GM19463 (cell line): ENCODE data around the gene SPRED3.
"Not testable (repeated sequence)": the region's sequence is repeated elsewhere in the genome, so short reads cannot be mapped to it uniquely, and the experiment has no call there.

Source experiments
- ATAC-seq: cut with Tn5 transposase; IDR thresholded peaks from one replicate; pipeline ENCODE4 v1.9.1; 2021; ENCODE audit warnings: mild to moderate bottlenecking, moderate library complexity; ENCODE audit not compliant: unreplicated experiment

The SPRED3 gene, protein sequence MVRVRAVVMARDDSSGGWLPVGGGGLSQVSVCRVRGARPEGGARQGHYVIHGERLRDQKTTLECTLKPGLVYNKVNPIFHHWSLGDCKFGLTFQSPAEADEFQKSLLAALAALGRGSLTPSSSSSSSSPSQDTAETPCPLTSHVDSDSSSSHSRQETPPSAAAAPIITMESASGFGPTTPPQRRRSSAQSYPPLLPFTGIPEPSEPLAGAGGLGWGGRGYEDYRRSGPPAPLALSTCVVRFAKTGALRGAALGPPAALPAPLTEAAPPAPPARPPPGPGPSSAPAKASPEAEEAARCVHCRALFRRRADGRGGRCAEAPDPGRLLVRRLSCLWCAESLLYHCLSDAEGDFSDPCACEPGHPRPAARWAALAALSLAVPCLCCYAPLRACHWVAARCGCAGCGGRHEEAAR

DNA sequence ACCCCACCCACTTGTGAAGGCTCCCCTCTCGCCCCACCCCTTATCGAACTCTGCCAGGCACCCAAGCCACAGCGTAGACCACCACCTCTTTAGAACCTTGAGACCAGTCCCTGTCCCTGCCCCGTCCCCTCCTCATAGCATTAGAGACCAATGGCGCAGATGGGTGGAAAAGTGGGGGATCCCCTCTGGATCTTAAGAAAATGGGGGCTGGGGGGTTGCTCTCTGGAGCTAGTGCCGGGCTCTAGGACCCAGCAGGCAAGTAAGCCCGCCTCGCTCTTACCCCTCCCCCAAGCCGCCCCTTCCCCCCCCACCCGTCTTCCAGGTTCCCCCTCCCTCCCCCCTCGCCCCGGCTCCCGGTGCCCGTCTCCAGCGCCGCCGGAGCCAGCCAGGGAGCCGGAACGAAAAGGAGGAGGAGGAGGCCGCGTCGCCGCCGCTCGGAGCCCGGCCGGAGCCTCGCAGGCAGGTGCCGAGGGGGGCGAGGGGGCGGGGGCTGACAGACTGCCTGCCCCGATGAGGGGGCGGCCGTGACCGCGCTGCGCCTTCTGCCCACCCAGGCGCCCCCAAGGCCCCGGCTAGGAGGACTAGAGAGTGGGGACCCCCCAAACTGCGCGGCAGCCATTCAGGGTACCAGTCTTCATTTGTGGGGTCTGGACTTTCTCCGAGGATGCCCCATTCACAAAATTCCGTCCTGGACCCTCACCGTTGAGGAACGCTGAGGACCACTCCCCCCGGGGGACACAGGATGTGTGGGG, at the start of gene SPRED3:
SPRED3 (plus strand) TSS at position 349 of the 752 bp plus-strand sequence. CDS start 1,606 bp downstream, outside the sequence.
- no peak for ATAC-seq

DNA sequence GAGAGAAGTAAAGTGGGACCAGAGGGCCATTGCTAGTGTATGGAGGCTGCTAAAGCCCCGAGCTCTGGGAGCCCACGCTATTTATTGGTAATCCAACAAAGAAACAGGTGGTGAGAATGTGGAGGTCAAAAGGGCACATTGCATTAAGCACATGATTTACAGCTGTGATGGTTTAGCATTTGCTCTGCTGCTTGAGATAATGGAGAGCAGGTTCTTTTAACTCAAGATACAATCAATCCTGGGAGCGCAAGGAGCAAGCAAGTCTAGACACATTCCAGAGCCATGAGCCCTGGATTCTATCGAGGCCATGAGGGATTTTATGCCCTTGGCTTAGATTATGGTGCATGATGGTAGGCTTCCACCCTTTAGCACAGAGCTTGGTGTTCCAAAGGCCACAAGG, 49.5 kb upstream of the SPRED3 start:
- not testable (repeated sequence) for ATAC-seq

DNA sequence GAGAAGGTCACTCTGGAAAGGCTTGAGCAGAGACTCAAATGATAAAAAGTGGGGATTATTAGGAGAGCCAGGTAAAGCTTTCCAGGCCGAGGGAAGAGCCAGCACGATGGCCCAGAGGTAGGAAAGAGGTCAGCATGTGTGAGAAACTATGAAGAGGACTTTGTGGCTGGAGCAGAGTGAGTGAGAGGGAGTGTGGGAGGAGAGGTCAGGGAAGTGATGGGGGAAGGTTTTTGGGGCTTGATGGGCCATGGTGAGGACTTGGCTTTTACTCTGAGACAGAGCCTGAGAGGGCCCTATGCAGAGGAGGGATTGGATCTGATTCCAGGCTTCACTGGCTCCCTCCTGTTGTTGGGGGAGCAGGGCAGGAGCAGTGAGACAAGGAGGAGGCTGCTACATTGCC, 47.6 kb upstream of the SPRED3 start:
- no peak for ATAC-seq

DNA sequence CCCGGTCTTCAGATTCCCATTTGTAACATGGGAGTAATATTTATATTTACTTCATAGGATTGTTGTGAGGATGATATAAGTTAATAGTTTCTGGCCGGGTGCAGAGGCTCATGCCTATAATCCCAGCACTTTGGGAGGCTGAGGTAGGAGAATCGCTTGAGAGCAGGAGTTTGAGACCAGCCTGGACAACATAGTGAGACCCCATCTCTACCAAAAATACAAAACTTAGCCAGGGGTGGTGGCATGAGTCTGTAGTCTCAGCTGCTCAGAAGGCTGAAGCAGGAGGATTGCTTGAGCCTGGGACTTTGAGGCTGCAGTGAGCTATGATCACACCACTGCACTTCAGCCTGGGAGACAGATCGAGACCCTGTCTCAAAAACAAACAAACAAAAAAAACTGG, 41.7 kb upstream of the SPRED3 start:
- no peak for ATAC-seq

DNA sequence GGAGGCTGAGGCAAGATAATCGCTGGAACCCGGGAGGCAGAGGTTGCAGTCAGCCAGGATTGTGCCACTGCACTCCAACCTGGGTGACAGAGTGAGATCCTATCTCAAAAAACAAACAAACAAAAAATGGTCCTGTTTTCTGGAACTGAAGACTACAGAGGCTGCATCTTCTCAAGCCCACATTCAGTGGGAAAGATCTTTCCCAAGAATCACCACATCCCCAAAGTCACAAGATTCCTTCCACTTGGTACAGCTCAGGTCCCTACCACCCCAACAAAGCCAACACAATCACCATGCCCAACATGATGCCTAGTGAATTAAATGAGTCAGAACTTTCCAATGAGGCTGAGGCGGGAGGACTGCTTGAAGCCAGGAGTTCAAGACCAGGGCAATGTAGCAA, 37.6 kb upstream of the SPRED3 start:
- ATAC-seq, result no peak

DNA sequence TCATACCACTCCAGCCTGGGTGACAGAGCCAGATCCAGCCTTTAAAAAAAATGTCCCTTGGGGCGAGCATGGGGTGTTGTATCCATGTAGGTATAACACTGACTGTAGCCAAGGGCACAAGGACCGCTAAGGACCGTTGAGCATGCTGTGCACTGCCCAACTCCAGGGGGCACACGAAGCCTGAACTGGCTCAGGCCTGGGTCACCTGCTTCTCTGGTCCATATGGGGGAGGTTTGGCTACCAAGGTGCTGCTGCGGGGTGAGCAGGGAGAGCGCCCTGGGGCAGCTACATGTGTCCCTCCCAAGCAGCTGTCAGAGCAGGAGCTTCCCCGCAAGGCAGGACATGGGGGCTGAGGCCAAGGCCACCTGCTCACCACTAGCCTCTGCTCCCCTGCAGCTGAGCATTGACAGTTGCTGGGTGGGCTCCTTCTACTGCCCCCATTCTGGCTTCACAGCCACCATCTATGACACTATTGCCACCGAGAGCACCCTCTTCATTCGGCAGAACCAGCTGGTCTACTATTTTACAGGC, 36.6 kb upstream of the SPRED3 start:
- no peak for ATAC-seq

DNA sequence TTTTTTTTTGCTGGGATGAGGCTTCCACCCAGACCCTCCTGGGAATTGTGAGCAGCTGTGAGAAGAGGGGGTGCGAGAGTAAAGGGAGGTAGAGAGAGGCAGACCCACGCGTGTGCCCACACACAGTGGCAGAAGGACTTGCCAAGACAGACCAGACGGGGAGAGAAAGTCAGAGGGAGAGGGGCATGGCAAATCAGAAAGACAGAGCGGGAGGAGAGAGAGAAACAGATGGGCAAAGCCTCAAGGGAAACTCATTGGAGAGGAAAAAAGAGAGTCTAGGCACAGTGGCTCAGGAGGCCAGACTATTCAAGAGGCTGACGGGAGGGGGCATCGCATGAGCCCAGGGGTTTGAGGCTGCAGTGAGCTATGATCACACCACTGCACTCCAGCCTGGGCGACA, 35.9 kb upstream of the SPRED3 start:
- no peak for ATAC-seq

DNA sequence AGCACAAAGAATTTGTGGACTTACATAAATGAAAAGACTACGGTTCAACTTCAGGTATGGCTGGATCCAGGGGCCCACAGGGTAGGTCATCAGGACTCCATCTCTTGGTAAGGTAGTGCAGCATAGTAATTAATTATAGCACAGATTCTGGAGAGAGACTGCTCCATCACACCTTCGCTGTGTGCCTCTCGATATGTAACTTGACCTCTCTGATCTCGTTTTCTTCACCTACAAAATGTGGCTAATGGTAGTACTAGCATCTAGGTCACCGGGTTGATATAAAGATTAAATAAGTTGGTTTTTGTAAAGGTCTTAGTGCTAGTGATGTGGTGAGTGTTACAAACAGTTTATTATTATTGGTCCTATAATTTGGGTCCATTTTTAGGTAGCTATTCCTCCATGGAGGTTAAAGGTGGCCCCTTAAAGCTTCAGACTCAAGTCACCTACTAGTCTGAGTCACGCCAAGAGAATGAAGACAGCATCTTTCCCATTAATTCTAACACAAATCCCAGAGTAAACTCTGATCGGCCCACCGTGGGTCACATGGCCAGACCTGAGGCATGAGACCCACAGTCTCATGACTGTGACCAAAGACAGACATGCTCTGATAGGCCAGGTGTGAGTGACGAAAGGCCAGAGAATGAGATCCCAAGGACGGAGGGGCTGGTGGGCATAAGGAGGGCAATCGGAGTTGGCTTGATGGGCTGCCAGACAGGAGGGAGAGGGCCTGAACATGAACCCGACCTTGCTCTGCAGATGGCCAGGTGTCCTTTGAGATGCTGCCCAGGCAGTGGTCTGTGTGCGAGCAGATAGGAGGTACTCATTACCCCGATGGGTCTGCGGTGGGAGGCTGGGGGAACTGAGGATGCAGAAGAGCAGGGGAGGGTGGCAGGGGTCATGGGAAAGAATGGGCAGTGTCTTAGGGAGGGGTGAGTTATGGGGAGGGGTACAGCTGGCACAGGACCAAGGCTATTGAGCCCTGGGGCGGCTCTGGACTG, 32.5 kb upstream of the SPRED3 start:
- no peak for ATAC-seq

DNA sequence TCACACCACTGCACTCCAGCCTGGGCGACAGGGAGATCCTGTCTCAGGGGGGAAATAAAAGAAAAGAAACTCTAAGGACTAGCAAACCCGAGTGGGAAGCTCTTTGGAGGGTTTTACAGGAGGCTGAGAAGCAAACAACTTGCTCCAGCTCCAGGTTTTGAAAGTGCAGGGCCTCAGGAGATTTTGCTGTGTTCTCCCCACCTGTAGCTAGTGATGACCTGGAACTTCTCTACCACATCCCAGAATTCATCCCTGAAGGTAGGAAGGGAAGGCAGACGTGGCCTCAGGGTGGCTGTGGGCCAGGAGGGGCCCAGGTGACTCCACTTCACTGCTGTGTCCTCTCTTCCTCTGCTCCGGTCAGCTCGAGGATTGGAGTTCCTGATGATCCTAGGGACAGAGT, 30.4 kb upstream of the SPRED3 start:
- no peak for ATAC-seq

DNA sequence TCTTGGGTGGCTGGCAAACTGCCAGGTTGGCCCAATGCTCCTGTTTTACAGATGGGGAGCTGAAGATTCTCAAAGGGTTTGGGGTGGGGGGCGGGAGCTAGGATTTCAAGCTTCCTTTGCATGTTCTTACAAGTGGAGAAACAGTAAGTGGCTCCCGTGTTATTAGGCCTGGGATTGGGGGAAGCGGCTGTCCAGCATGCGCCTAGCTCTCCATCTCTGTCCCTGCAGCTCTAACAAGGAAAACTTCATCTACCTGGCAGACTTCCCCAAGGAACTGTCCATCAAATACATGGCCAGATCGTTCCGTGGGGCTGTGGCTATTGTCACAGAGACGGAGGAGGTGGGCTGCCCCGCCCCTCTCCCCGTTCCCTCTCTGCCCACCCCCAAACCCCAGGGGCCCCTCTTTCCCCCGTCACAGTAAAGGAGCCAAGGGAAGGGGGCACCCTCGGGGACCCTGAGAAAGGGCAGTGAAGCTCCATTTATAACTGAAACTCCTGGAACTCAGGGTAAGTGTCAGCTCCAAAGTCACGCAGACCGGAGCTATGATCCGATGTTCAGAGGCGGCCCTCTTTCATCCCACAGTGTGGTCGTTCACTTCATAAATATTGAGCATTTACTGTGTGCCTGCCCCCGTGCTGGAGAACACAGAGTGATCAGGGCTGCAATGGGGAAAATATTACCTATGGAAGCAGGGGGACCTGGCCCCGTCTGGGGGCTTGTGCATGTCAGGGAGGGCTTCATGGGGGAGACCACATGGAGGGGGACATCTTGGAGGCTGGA, 29.1 kb upstream of the SPRED3 start:
- ATAC-seq, result no peak

DNA sequence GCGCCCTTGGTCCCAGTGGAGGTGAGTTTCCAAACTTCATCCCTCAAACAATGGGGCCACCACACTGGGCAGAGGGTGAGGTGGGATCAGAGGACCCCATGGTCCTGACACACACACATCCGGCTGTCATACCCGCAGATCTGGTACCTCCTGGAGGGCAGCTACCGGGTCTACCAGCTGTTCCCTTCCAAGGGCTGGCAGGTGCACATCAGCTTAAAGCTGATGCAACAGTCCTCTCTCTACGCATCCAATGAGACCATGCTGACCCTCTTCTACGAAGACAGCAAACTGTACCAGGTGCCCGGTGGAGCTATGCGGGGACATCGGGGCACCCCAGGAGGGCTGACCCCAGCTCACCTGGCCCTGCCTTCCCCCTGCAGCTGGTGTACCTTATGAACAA, 28.1 kb upstream of the SPRED3 start:
- no peak for ATAC-seq

DNA sequence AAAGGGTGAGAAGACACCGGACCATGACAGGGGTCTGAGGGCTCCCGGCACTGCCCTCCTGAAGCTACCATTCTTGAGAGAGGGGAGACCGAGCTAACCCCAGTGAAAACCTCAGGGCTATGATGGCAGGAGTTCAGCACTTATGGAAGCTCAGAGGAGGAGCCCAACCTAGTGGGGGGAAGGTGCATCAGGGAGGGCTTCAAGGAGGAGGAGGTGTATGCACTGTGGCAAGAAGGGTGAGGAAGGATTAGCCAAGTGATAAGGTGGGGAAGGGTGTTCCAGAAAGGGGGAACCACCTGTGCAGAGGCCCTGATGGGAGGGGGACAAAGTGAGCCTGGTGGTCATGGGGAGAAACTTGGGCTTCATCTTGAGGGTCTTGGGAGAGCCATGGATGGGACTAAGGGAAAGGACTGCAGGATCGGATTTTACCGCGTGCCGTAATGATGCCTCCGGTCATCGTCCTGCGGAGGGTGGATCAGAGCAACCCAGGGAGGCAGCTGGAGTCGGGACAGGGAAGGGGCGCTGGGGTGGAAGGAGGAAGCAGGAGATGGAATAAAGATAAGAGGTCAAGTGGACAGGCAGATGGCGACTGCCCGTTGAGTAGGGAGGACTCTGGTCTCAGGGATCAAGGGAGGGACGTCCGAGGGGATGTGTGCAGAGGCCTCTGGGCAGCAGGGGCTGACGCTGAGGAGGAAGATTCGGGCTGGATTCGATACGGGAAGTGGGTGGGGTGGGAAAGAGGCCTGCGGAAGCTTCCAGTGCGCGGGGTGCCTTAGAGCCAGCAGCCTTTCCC, 27.5 kb upstream of the SPRED3 start:
- ATAC-seq, result no peak

DNA sequence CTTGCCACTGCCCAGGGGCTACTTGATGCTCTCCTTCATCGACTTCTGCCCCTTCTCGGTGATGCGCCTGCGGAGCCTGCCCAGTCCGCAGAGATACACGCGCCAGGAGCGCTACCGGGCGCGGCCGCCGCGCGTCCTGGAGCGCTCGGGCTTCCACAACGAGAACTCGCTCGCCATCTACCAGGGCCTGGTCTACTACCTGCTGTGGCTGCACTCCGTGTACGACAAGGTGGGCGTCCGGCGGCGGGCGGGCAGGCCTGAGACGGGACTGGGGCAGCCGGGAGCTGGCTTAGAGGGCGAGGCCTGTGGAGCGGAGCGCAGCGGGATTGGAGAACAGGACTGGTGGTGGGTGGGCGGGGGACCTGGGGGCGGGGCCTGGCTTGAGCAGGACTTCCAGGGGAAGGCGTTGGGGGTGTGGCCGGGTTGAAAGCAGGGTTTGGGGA, 26.8 kb upstream of the SPRED3 start:
- ATAC-seq, result peak; percentile 66

DNA sequence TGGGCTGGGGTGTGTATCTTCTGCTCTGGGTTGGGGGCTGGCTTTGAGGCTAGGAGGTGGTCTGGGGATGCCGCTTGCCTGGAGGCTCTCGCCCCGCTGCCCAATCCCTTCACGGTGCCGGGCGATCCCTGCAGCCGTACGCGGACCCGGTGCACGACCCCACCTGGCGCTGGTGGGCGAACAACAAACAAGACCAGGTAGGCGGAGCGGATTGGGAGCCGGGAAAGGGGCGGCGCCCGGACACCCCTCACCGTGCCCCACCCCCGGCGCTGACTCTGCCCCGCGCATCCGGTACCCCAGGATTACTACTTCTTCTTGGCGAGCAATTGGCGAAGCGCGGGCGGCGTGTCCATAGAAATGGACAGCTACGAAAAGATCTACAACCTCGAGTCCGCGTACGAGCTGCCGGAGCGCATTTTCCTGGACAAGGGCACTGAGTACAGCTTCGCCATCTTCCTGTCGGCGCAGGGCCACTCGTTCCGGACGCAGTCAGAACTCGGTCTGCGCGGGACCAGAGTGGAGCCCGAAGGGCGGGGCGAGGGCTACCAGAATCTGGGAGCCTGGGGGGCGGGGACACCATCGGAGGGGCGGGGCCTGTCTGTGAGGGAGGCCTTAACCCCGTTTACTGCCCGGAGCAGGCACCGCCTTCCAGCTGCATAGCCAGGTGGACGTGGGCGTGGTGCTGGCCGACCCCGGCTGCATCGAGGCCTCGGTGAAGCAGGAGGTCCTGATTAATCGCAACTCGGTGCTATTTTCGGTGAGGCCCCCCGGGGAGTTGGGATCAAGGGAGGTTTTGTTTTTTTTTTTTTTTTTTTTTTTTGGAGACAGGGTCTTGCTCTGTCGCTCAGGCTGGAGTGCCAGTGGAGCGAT, 26.2 kb upstream of the SPRED3 start:
- peak; percentile 35 for ATAC-seq

DNA sequence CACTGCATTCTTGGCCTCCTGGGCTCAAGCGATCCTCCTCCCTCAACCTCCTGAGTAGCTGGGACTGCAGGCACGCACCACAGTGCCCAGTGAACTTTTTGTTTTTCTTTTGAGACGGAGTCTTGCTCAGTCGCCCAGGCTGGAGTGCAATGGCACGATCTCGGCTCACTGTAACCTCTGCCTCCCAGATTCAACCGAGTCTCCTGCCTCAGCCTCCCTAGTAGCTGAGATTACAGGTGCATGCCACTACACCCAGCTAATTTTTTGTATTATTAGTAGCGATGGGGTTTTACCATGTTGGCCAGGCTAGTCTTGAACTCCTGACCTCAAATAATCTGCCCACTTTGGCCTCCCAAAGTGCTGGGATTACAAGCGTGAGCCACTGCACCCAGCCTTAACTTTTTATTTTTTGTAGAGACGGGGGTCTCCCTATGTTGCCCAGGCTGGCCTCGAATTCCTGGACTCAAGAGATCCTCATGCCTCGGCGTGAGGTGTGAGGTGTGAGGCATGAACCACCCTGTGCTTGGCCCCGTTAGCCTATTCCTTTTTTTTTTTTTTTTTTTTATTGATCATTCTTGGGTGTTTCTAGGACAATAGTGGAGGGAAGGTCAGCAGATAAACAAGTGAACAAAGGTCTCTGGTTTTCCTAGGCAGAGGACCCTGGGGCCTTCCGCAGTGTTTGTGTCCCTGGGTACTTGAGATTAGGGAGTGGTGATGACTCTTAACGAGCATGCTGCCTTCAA, 25.4 kb upstream of the SPRED3 start:
- ATAC-seq, result not testable (repeated sequence)

DNA sequence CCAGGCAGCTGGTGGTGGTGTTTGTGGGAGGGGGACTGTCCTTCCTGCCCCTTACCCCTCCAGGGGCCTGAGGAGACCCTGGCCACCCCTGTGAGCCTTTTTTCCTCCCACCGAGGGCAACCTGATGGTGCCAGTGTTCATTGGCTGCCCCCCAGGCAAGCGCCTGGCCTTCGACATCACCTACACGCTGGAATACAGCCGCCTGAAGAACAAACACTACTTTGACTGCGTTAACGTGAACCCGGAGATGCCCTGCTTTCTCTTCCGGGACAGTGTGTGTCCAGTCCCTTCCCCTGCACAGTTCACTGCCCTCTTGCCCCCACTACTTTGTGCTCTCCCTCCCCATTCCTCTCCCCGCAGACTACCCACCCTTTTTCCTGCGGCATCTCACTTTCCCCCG, 21.5 kb upstream of the SPRED3 start:
- ATAC-seq, result no peak

DNA sequence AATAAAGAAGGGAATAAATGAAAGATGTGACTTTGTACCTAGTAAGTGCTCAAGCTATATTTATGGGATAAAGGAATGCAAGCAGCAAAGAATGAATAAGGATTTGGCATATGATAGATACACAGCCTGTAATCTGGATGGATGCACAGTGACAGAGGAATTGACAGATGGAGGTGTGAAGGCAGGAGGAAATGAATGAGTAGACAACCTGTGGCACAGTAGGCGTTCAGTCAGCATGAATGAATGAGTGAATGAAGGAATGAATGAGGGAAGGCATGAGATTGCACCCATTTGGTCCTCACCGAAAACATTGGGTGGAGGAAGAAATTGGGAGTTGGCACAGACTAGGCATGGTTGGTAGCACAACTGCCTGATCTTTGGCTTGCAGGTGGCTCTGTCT, 18.9 kb upstream of the SPRED3 start:
- no peak for ATAC-seq

DNA sequence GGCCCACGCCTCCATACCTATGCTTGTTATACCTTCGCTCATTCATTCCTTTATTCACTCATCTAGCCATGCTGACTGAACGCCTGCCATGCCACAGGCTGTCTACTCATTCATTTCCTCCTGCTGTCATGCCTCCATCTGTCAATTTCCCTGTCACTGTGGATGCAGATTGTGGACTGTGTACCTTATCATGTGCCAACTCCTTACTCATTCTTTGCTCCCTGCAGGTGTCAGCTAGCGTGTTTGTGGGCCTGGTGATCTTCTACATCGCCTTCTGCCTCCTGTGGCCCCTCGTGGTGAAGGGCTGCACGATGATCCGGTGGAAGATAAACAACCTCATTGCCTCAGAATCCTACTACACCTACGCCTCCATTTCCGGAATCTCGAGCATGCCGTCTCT, 18.2 kb upstream of the SPRED3 start:
- no peak for ATAC-seq
